ENCODE data around the gene ABHD17A. TPM values are rescaled to one million over a fixed set of nuclear protein-coding genes. Genes with fewer than 3 reads are reported as not detected.

Gene ABHD17A
- total RNA-seq, 1 experiment from 2014 or later, result 68.2 TPM

DNA sequence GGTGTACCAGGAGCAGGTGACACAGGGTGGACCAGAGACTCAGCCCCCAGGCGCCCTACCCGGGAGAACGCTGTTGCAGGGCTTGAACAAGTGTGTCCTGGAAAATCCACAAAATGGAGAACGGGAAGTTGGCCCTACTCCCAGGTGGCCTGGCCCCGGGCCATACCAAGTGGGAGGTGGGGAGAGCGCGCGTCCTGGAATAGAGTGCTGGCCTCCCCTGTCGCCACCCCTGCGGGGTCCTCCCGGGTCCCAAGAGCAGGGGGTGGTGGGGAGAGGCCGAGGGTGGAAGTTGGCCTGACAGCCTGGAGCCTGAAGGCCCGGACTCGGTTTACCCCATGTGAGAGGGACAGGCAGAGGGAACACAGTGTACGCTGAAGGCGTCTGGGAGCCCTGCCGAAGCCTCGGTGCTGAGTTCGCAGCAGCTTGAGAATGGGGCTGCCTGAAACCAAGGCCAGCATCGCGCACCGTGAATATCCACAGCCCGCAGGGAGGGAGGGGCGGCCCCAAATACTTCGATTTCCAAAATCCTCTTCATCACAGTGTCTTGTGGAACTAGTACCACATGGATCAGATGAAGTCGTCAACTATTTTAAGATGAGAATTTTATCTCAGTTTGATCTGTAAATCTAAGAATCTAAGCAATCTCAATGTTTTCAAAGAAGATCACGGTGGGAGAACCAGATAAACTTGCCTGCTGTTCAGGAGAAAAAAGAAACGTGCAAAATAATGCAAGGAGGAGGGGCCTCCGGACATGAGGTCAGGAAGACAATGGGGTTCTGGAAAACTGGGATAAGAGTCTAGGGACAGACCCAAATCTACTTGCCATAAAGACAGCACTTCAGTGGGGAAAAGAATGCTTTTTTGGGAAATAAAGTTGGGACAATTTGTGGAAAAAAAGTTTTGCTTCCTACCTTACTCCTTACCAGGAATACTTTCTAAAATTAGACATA, 11.5 kb downstream of the ABHD17A start:
- peaks cover 3 to 13% of the 10 kb centered on the region in 2 experiments; a peak in 2 of 4 replicates for H3K36me3 ChIP-seq (ENCODE audit: control insufficient read depth in 1 of 2, insufficient read depth in 2 of 2, low read length in 2 of 2)
- H4K20me1 ChIP-seq (ENCODE audit: insufficient read depth), result peaks cover 11% of the 10 kb centered on the region; the same call in 1 of the 2 replicates
- no peak for DNase-seq (ENCODE audit: low read depth, low spot score)
- H2AFZ ChIP-seq (ENCODE audit: low read depth, low read length, poor library complexity, severe bottlenecking), result no peak overlapping the region
- peaks cover 49% of the 10 kb centered on the region for H3K79me2 ChIP-seq (ENCODE audit: insufficient read depth, low read length)
- H3K4me3 ChIP-seq (replicated peaks in 1 of 2; ENCODE audit: low read depth in 1 of 2, low read length in 2 of 2), result peak overlapping the region; percentile 76 to 95; a peak in 3 of 4 replicates
- no TSS peak for BruUV-seq (replicated peaks)
- peaks cover 15 to 28% of the 10 kb centered on the region in 2 experiments for H3K4me1 ChIP-seq (ENCODE audit: control insufficient read depth in 1 of 2, insufficient read depth in 2 of 2, low read length in 2 of 2)
- H3K27me3 ChIP-seq (ENCODE audit: insufficient read depth, low read length), result no peaks in the 10 kb centered on the region
- peak overlapping the region; percentile 95 for H3K27ac ChIP-seq (ENCODE audit: low read depth, low read length)
- H3K9ac ChIP-seq (ENCODE audit: low read length), result peak overlapping the region; percentile 95
- H3K9me3 ChIP-seq (ENCODE audit: control insufficient read depth in 1 of 2, insufficient read depth in 1 of 2, low read depth in 1 of 2, low read length in 2 of 2), result no peaks in the 10 kb centered on the region
- ATAC-seq, result no peak
- CTCF ChIA-PET, result interaction anchor here (3.3 kb wide), 1 partner anchor 9 kb away, joined by 12 read pairs; no protein-coding TSS in a partner anchor
- peak overlapping the region; percentile 98 for H3K4me2 ChIP-seq (ENCODE audit: low read length)
- intact Hi-C loops (cut with micrococcal nuclease), result no loop called here
- POLR2A ChIA-PET, result interaction anchor here (0.7 kb wide), 2 partner anchors 16 to 196 kb away, joined by 3 to 4 read pairs; no protein-coding TSS in a partner anchor
- TF ChIP-seq MAX (IDR thresholded peaks at IDR 0.05), result no peak
- no peak for TF ChIP-seq SRF (IDR thresholded peaks at IDR 0.05; ENCODE audit: low read depth)
- no peak for TF ChIP-seq YY1 (IDR thresholded peaks at IDR 0.05; ENCODE audit: extremely low read depth, insufficient replicate concordance, low read depth, low read length)
- no peak for TF ChIP-seq ZNF274 (IDR thresholded peaks at IDR 0.05; ENCODE audit: low read depth, low read length)
- no peak for TF ChIP-seq CBX3 (IDR thresholded peaks at IDR 0.05; ENCODE audit: low read depth)
- TF ChIP-seq CEBPB (IDR thresholded peaks at IDR 0.05; ENCODE audit: low read depth), result no peak
- TF ChIP-seq RAD21 (IDR thresholded peaks at IDR 0.05; ENCODE audit: low read depth), result no peak
- TF ChIP-seq EZH2phosphoT487 (IDR thresholded peaks at IDR 0.05; ENCODE audit: borderline replicate concordance), result no peak
- no peak for TF ChIP-seq CTCF (IDR thresholded peaks at IDR 0.05 in 2 of 3, conservative IDR thresholded peaks at IDR 0.05 in 1 of 3; ENCODE audit: borderline replicate concordance in 1 of 3, insufficient read depth in 1 of 3, low read depth in 2 of 3, low read length in 2 of 3)
- TF ChIP-seq POLR2A (IDR thresholded peaks at IDR 0.05; ENCODE audit: borderline replicate concordance, extremely low read depth, insufficient read depth, insufficient read length), result no peak
- no peak for TF ChIP-seq EGR1 (IDR thresholded peaks at IDR 0.05; ENCODE audit: low read depth)
- TF ChIP-seq ELF1 (IDR thresholded peaks at IDR 0.05; ENCODE audit: borderline replicate concordance, low read depth), result no peak
- TF ChIP-seq SP1 (IDR thresholded peaks at IDR 0.05; ENCODE audit: low read depth), result no peak
- no peak for TF ChIP-seq EZH2 (IDR thresholded peaks at IDR 0.05)
- TF ChIP-seq ATF3 (IDR thresholded peaks at IDR 0.05), result no peak
- TF ChIP-seq, protein P1, sequence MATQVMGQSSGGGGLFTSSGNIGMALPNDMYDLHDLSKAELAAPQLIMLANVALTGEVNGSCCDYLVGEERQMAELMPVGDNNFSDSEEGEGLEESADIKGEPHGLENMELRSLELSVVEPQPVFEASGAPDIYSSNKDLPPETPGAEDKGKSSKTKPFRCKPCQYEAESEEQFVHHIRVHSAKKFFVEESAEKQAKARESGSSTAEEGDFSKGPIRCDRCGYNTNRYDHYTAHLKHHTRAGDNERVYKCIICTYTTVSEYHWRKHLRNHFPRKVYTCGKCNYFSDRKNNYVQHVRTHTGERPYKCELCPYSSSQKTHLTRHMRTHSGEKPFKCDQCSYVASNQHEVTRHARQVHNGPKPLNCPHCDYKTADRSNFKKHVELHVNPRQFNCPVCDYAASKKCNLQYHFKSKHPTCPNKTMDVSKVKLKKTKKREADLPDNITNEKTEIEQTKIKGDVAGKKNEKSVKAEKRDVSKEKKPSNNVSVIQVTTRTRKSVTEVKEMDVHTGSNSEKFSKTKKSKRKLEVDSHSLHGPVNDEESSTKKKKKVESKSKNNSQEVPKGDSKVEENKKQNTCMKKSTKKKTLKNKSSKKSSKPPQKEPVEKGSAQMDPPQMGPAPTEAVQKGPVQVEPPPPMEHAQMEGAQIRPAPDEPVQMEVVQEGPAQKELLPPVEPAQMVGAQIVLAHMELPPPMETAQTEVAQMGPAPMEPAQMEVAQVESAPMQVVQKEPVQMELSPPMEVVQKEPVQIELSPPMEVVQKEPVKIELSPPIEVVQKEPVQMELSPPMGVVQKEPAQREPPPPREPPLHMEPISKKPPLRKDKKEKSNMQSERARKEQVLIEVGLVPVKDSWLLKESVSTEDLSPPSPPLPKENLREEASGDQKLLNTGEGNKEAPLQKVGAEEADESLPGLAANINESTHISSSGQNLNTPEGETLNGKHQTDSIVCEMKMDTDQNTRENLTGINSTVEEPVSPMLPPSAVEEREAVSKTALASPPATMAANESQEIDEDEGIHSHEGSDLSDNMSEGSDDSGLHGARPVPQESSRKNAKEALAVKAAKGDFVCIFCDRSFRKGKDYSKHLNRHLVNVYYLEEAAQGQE (IDR thresholded peaks at IDR 0.05; ENCODE audit: low read depth), result no peak
- RAD21 ChIA-PET (ENCODE audit: low non-redundant PET in 1 of 2, low total read pairs in 2 of 2, uncharacterized antibody in 2 of 2, unreplicated experiment in 2 of 2), result no interaction called here
- no peaks in the 10 kb centered on the region for H3K9me2 ChIP-seq (ENCODE audit: insufficient read depth)
